H9 (cell line): ENCODE measurements around the gene FBLL1. TPM values are rescaled to one million over a fixed set of nuclear protein-coding genes. Genes with fewer than 3 reads are reported as not detected.

ENCODE experiments used
- DNase-seq: peaks from one replicate; pipeline ENCODE4 v3.0.0-alpha.2; 2017
- H2AFZ ChIP-seq: one replicate; pipeline ENCODE4 v1.6.1; 2013; ENCODE audit warnings: mild to moderate bottlenecking, low read length, control low read depth, moderate library complexity
- H2AK5ac ChIP-seq: 2 replicates; pipeline ENCODE4 v1.6.1; 2013; ENCODE audit warnings: low read length, control low read depth, mixed read lengths; ENCODE audit not compliant: insufficient read length
- H2BK120ac ChIP-seq: one replicate; pipeline ENCODE4 v1.6.1; 2013; ENCODE audit warnings: low read depth, mild to moderate bottlenecking, low read length, control low read depth, inconsistent platforms; ENCODE audit not compliant: poor library complexity, severe bottlenecking
- H2BK12ac ChIP-seq: 2 replicates; pipeline ENCODE4 v1.6.1; 2013; ENCODE audit warnings: low read length, control low read depth, mixed read lengths, low read depth; ENCODE audit not compliant: insufficient read length
- H2BK15ac ChIP-seq: 2 replicates; pipeline ENCODE4 v1.6.1; 2013; ENCODE audit warnings: low read depth, low read length, control low read depth
- H2BK20ac ChIP-seq: one replicate; pipeline ENCODE4 v1.6.1; 2013; ENCODE audit warnings: low read depth, mild to moderate bottlenecking, low read length, control low read depth, inconsistent platforms; ENCODE audit not compliant: poor library complexity, severe bottlenecking
- H2BK5ac ChIP-seq: 2 replicates; pipeline ENCODE4 v1.6.1; 2013; ENCODE audit warnings: low read length, control low read depth, mixed read lengths; ENCODE audit not compliant: insufficient read length
- H3K14ac ChIP-seq: 2 replicates; pipeline ENCODE4 v1.6.1; 2013; ENCODE audit warnings: low read length, control low read depth; ENCODE audit not compliant: insufficient read depth
- H3K18ac ChIP-seq: 2 replicates; pipeline ENCODE4 v1.6.1; 2013; ENCODE audit warnings: low read depth, mild to moderate bottlenecking, mixed read lengths, low read length, control low read depth; ENCODE audit not compliant: insufficient read length
- H3K23ac ChIP-seq: 2 replicates; pipeline ENCODE4 v1.6.1; 2013; ENCODE audit warnings: low read length, control low read depth, mixed read lengths, low read depth; ENCODE audit not compliant: insufficient read length
- H3K23me2 ChIP-seq: 2 replicates; pipeline ENCODE4 v1.6.1; 2013; ENCODE audit warnings: low read depth, mild to moderate bottlenecking, mixed read lengths, low read length, control low read depth; ENCODE audit not compliant: insufficient read length, poor library complexity, severe bottlenecking
- H3K27ac ChIP-seq: 2 replicates; pipeline ENCODE4 v1.5.1; 2013; ENCODE audit warnings: low read length, control low read depth, mixed read lengths, low read depth; ENCODE audit not compliant: insufficient read length
- H3K27me3 ChIP-seq: 2 replicates; pipeline ENCODE4 v1.6.1; 2013; ENCODE audit warnings: low read length, control low read depth, inconsistent platforms; ENCODE audit not compliant: insufficient read depth
- H3K4ac ChIP-seq: 2 replicates; pipeline ENCODE4 v1.6.1; 2013; ENCODE audit warnings: low read depth, mild to moderate bottlenecking, control low read depth, inconsistent platforms, low read length, moderate library complexity
- H3K4me1 ChIP-seq: 2 replicates; pipeline ENCODE4 v1.6.1; 2013; ENCODE audit warnings: low read length, control low read depth, inconsistent platforms; ENCODE audit not compliant: insufficient read depth
- H3K4me2 ChIP-seq: 2 replicates; pipeline ENCODE4 v1.6.1; 2013; ENCODE audit warnings: low read length, control low read depth, mixed read lengths; ENCODE audit not compliant: insufficient read length, insufficient read depth
- H3K56ac ChIP-seq: 2 replicates; pipeline ENCODE4 v1.6.1; 2013; ENCODE audit warnings: low read depth, mild to moderate bottlenecking, mixed read lengths, low read length, control low read depth; ENCODE audit not compliant: insufficient read length
- H3K79me1 ChIP-seq: 2 replicates; pipeline ENCODE4 v1.6.1; 2013; ENCODE audit warnings: low read depth, mild to moderate bottlenecking, moderate library complexity, low read length, control low read depth, inconsistent platforms; ENCODE audit not compliant: insufficient read depth, poor library complexity, severe bottlenecking
- H3K79me2 ChIP-seq: 2 replicates; pipeline ENCODE4 v1.6.1; 2013; ENCODE audit warnings: low read length, control low read depth, inconsistent platforms; ENCODE audit not compliant: insufficient read depth
- H3K9ac ChIP-seq: 2 replicates; pipeline ENCODE4 v1.6.1; 2013; ENCODE audit warnings: low read length, control low read depth, mixed read lengths; ENCODE audit not compliant: insufficient read length; ENCODE audit errors: extremely low read depth
- H3K9me3 ChIP-seq: one replicate; pipeline ENCODE4 v1.6.1; 2013; ENCODE audit warnings: low read depth, low read length, inconsistent platforms; ENCODE audit not compliant: control insufficient read depth
- H3T11ph ChIP-seq: one replicate; pipeline ENCODE4 v1.6.1; 2013; ENCODE audit warnings: mild to moderate bottlenecking, low read length, control low read depth, inconsistent platforms
- H4K20me1 ChIP-seq: one replicate; pipeline ENCODE4 v1.6.1; 2013; ENCODE audit not compliant: control insufficient read depth, insufficient read length, insufficient read depth
- H4K5ac ChIP-seq: 2 replicates; pipeline ENCODE4 v1.6.1; 2013; ENCODE audit warnings: low read depth, mild to moderate bottlenecking, mixed read lengths, low read length, control low read depth; ENCODE audit not compliant: insufficient read length
- H4K8ac ChIP-seq: replicated peaks from 2 replicates; pipeline ENCODE4 v1.6.1; 2013; ENCODE audit warnings: low read length, control low read depth, mixed read lengths, low read depth; ENCODE audit not compliant: insufficient read length
- H4K91ac ChIP-seq: 2 replicates; pipeline ENCODE4 v1.6.1; 2013; ENCODE audit warnings: low read depth, mild to moderate bottlenecking, moderate library complexity, mixed read lengths, low read length, control low read depth; ENCODE audit not compliant: insufficient read length
- H3K27ac Mint-ChIP-seq, 3 experiments: 2 replicates in 2 of 3; 3 replicates in 1 of 3; pipeline ENCODE4 v1.8.0; 2020 to 2021; ENCODE audit warnings: mixed read lengths in 3 of 3, mild to moderate bottlenecking in 1 of 3, moderate library complexity in 1 of 3
- H3K27me3 Mint-ChIP-seq: 2 replicates; pipeline ENCODE4 v1.8.0; 2021; ENCODE audit warnings: low read depth, mild to moderate bottlenecking, moderate library complexity, mixed read lengths
- H3K36me3 Mint-ChIP-seq, 3 experiments: 2 replicates in 2 of 3; 3 replicates in 1 of 3; pipeline ENCODE4 v1.8.0; 2020 to 2021; ENCODE audit warnings: low read depth in 3 of 3, mixed read lengths in 3 of 3; ENCODE audit not compliant: insufficient read depth in 1 of 3
- H3K4me1 Mint-ChIP-seq, 2 experiments: 2 replicates each; pipeline ENCODE4 v1.8.0; 2020; ENCODE audit warnings: mixed read lengths in 2 of 2
- H3K4me3 Mint-ChIP-seq, 2 experiments: 2 replicates in 1 of 2; 3 replicates in 1 of 2; pipeline ENCODE4 v1.8.0; 2020 to 2021; ENCODE audit warnings: mild to moderate bottlenecking in 2 of 2, mixed read lengths in 2 of 2, moderate library complexity in 1 of 2
- H3K9me3 Mint-ChIP-seq, 2 experiments: 2 replicates in 1 of 2; 3 replicates in 1 of 2; pipeline ENCODE4 v1.8.0; 2020; ENCODE audit warnings: mild to moderate bottlenecking in 2 of 2, mixed read lengths in 2 of 2, moderate library complexity in 1 of 2
- CTCF ChIP-seq: fragments of 200-600 bp; sonication (generic); conservative IDR thresholded peaks from 3 replicates; pipeline ENCODE4 v1.8.0; 2021; ENCODE audit warnings: antibody characterized with exemption, mild to moderate bottlenecking
- WGBS: extraction: QIAGEN DNeasy Blood & Tissue Kit; methylation state at CpG from one replicate; pipeline ENCODE4 v1.1.7; 2013; ENCODE audit warnings: missing lambda C conversion rate, low lambda C conversion rate, mixed read lengths; ENCODE audit not compliant: insufficient read length; ENCODE audit errors: extremely low coverage; 5-methylcytosine and 5-hydroxymethylcytosine counted together
- total RNA-seq: library from RNA; stranded (reverse); gene quantifications from 2 replicates; pipeline ENCODE4 v1.2.1, GENCODE V29; 2021

FBLL1 gene
- total RNA-seq, 1 experiment from 2014 or later: 3.6 TPM

- H2AK5ac ChIP-seq: no peak overlapping the region
- H2BK12ac ChIP-seq: no peak overlapping the region
- no peak overlapping the region for H2AFZ ChIP-seq
- H3K56ac ChIP-seq: no peak overlapping the region
- no peak overlapping the region for H4K8ac ChIP-seq
- no peaks in the 10 kb centered on the region for H3K27me3 ChIP-seq
- no peak overlapping the region for H3T11ph ChIP-seq
- no peaks in the 10 kb centered on the region for H3K4me1 ChIP-seq
- Mint-ChIP-seq H3K36me3 (no peaks in the 10 kb centered on the region), H3K4me1 (peaks cover 0 to 5% of the 10 kb centered on the region in 2 experiments; a peak in 2 of 4 replicates), H3K4me3 (no peak overlapping the region), H3K27me3 (peaks cover 7% of the 10 kb centered on the region), H3K27ac (no peak overlapping the region), H3K9me3 (no peaks in the 10 kb centered on the region)
- no peak overlapping the region for H3K14ac ChIP-seq
- H3K27ac ChIP-seq: no peak overlapping the region
- no peak overlapping the region for H3K23ac ChIP-seq
- H3K79me2 ChIP-seq: no peaks in the 10 kb centered on the region
- H3K4ac ChIP-seq: no peak overlapping the region
- H4K20me1 ChIP-seq: no peaks in the 10 kb centered on the region
- no peak overlapping the region for H2BK120ac ChIP-seq
- no peak overlapping the region for H3K9ac ChIP-seq
- H3K18ac ChIP-seq: no peak overlapping the region
- H3K4me2 ChIP-seq: no peak overlapping the region
- H2BK5ac ChIP-seq: no peak overlapping the region
- H3K23me2 ChIP-seq: no peaks in the 10 kb centered on the region
- no peaks in the 10 kb centered on the region for H3K79me1 ChIP-seq
- no peak overlapping the region for H4K91ac ChIP-seq
- DNase-seq: no peak
- H2BK20ac ChIP-seq: no peak overlapping the region
- H2BK15ac ChIP-seq: no peak overlapping the region
- WGBS: no CpG with 5 or more reads among the region's 3 CpGs
- no peaks in the 10 kb centered on the region for H3K9me3 ChIP-seq
- no peak for TF ChIP-seq CTCF
- no peak overlapping the region for H4K5ac ChIP-seq
These were observed 48.5 kb upstream of the FBLL1 start for GRCh38 chr5:168480601-168481000.
